Transverse colon (tissue), 4 donors: ENCODE data around the gene ELMO3.

Source experiments
- CTCF ChIP-seq, 5 experiments: fragments of 200-600 bp in 3 of 5; fragments of 450-650 bp in 2 of 5; sonication (generic) in 3 of 5; IDR thresholded peaks; 1 replicate in 2 of 5; 2 replicates in 3 of 5; pipeline ENCODE4 v1.5.1; 2016 to 2017; ENCODE audit warnings: antibody characterized with exemption in 5 of 5, inconsistent platforms in 3 of 5, mild to moderate bottlenecking in 2 of 5, moderate library complexity in 1 of 5
- POLR2AphosphoS5 ChIP-seq, 3 donors: sonication (generic); formaldehyde crosslinking; IDR thresholded peaks; one replicate each; pipeline ENCODE4 v1.6.1; 2016; ENCODE audit warnings: antibody characterized with exemption in 3 of 3

DNA sequence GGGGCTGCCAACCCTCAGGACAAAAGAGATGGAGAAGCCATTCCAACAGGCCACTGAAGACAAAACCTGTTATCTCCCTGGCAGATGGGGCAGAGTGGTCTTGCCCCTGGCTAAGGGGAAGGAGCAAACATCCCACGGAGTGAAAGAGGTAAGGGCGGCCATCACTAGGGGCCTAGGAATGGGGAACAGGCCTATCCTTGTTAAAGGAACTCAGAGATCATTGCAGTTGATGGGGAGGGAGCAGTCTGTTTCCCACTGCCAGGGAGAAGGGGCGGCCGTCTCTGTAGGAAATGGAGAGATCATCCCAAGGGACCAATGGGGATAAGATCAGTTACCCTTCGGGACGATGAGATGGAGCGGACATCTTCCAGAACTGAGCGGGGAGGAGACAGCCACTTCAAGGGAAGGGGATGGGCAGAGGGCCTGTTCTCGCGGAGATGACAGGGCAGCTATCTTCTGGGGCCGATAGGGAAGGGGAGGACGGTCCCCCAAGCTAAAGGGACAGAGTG, 27.4 kb downstream of the ELMO3 start:
- no peak for TF ChIP-seq CTCF (IDR thresholded peaks at IDR 0.05)
- no peak for TF ChIP-seq POLR2AphosphoS5 (IDR thresholded peaks at IDR 0.05)
